Measurements from ENCODE around the gene PIK3CA. TPM values are rescaled to one million over a fixed set of nuclear protein-coding genes. Genes with fewer than 3 reads are reported as not detected.
A peak's percentile ranks its signal among the peaks of the same experiment; 100 is the strongest.

Gene PIK3CA
- total and polyA plus RNA-seq, 8 donors, result 25.3 to 39.8 (median 32.2) TPM

DNA sequence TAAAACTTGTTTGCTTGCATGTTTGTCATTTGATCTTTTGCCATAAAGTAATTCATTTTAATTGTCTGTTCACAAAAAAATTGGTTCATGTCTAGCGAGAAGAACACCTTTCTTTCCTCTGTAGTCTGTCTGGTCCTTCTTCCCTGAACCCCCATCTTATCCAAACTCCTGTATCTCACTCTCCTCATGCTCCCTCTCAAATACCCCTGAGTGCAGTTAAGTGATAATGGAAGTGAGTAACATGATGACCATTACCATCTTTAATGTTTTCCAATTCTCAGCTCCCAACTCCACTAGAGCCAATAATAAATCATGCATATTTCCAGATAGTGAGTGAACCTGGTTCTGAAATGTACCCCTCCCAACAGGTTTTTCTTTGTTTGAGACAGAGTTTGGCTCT lies 116.9 kb downstream of the PIK3CA start:
- intact Hi-C loops (cut with DNase I), result no loop called here
- ATAC-seq (no peak), DNase-seq (no peak)
- Histone ChIP-seq H3K9me3 (peaks cover 0 to 9% of the 10 kb centered on the region in 2 donors), H3K27me3 (no peaks in the 10 kb centered on the region), H3K4me3 (no peak overlapping the region), H3K36me3 (no peaks in the 10 kb centered on the region), H3K4me1 (peaks cover 0 to 11% of the 10 kb centered on the region in 2 donors), H3K27ac (no peak overlapping the region)
- TF ChIP-seq, protein P1, sequence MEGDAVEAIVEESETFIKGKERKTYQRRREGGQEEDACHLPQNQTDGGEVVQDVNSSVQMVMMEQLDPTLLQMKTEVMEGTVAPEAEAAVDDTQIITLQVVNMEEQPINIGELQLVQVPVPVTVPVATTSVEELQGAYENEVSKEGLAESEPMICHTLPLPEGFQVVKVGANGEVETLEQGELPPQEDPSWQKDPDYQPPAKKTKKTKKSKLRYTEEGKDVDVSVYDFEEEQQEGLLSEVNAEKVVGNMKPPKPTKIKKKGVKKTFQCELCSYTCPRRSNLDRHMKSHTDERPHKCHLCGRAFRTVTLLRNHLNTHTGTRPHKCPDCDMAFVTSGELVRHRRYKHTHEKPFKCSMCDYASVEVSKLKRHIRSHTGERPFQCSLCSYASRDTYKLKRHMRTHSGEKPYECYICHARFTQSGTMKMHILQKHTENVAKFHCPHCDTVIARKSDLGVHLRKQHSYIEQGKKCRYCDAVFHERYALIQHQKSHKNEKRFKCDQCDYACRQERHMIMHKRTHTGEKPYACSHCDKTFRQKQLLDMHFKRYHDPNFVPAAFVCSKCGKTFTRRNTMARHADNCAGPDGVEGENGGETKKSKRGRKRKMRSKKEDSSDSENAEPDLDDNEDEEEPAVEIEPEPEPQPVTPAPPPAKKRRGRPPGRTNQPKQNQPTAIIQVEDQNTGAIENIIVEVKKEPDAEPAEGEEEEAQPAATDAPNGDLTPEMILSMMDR (IDR thresholded peaks at IDR 0.05), result no peak

DNA sequence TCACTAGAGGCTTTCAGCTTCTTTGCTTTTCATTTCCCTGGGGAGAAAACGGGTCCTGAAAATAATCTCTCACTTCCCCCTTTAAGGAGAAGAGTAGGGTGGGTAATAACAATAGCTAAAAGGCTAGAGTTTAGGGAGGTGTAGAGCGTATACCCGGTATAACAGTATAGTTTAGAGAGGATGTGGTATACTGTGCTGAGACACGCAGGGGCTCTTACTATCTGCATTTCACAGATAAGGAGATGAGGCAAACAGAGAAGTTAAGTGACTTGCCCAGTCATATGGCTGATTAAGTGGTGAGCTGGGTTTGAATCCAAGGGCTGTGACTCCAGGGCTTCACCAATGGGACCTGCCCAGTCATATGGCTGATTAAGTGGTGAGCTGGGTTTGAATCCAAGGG lies 117.7 kb downstream of the PIK3CA start:
- intact Hi-C loops (cut with DNase I), result no loop called here
- DNase-seq (no peak), ATAC-seq (no peak)
- H3K27me3 ChIP-seq, result no peaks in the 10 kb centered on the region
- peaks cover 0 to 5% of the 10 kb centered on the region in 2 donors for H3K9me3 ChIP-seq
- no peak overlapping the region for H3K27ac ChIP-seq
- H3K36me3 ChIP-seq, result no peaks in the 10 kb centered on the region
- TF ChIP-seq, protein P1 (IDR thresholded peaks at IDR 0.05), result no peak
- H3K4me3 ChIP-seq, result no peak overlapping the region
- H3K4me1 ChIP-seq, result peaks cover 0 to 8% of the 10 kb centered on the region in 2 donors

DNA sequence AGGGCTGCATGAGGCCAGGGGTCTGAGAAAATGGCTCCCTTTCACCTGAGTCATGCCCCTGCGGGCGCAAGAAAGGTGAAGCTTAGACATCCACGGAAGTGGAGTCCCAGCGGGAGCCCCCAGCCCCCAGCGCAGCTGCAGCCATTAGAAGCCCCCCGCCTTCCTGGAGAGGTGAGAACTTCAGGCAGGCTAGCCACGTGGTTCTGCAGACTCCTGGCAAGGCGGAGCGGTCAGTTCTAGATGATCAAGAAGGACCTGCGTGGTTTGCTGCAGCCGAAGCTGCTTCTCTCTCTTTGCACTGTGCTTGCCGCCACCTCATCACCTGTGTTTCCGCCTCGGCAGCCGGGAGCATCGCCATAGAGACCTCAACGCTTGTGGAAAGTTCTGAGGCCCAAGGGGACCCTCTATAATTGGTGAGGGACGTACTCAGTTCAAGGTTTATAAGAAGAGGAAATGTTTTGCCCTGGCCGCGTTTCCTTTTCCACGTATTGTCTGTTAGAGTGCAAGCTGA lies 118.6 kb downstream of the PIK3CA start:
- DNase-seq (peak in 1 of 4 donors; percentile 57), ATAC-seq (no peak)
- TF ChIP-seq, protein P1 (IDR thresholded peaks at IDR 0.05), result no peak
- intact Hi-C loops (cut with DNase I), result no loop called here
- Histone ChIP-seq H3K27ac (no peak overlapping the region), H3K27me3 (no peaks in the 10 kb centered on the region), H3K4me3 (no peak overlapping the region), H3K9me3 (peaks cover 0 to 5% of the 10 kb centered on the region in 2 donors), H3K4me1 (peaks cover 0 to 2% of the 10 kb centered on the region in 2 donors), H3K36me3 (no peaks in the 10 kb centered on the region)

DNA sequence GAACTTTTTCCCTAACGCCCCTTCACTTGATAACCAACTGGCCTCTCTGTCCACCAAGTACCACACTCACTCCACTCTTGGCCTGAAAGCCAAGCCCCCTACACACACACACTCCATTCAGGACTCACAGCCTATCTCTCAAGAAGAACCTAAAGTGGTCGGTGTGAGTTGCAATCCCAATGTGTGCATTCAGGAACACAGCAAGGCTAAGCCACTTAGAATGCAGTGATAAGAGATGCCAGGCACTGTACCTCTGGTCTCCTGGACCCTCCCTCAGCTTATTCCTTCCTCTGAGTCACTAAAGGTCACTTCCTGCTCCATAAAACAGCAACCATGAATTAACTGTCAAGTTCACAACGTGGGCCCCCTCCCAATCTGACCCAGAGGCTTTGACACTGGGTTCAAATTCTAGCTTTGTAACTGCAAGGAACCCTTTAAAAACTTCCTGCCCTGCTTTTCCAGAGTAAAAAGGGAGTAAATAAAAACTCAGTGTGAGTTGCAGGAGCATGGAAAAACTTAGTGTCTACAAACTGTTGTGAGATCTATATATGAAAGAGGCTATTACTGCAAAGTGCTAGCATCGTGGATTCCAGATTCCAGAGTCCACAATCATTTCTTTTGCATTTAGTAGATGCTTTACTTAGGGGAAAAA lies 120.4 kb downstream of the PIK3CA start:
- no peak for ATAC-seq
- no peak overlapping the region for H3K4me3 ChIP-seq
- no peaks in the 10 kb centered on the region for H3K36me3 ChIP-seq
- TF ChIP-seq, protein P1 (IDR thresholded peaks at IDR 0.05), result no peak
- H3K27ac ChIP-seq, result no peak overlapping the region
- H3K27me3 ChIP-seq, result no peaks in the 10 kb centered on the region
- no peaks in the 10 kb centered on the region for H3K9me3 ChIP-seq
- intact Hi-C loops (cut with DNase I), result no loop called here
- DNase-seq, result no peak
- H3K4me1 ChIP-seq, result no peaks in the 10 kb centered on the region

DNA sequence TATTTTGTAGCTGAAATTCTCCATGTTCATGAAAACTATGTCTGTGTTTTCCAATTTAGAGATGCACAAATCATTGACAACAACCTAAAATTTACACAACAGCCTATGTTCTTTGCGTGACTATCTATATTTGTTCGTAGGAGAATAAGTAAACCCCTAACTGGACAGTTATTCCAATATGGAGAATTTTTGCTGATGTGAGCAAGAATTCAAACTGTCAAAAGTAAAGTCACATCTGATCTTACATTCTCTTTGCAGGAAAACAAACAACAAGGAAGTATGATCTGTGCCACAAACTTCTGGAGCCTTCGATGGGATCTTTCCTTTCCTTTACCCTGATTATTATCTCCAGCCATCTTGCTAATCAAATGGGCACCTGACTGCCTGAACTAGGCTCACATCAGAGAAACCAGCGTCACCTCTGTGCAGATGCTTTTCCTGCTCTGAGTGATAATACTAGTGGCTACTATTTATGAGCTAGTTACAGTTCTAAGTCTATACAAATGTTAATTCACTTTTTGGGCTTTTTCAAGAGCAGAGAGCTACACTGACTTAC lies 121.1 kb downstream of the PIK3CA start:
- Histone ChIP-seq H3K4me1 (no peaks in the 10 kb centered on the region), H3K4me3 (no peak overlapping the region), H3K9me3 (no peaks in the 10 kb centered on the region), H3K27me3 (no peaks in the 10 kb centered on the region), H3K36me3 (no peaks in the 10 kb centered on the region), H3K27ac (no peak overlapping the region)
- TF ChIP-seq, protein P1 (IDR thresholded peaks at IDR 0.05), result no peak
- ATAC-seq (no peak), DNase-seq (no peak)
- intact Hi-C loops (cut with DNase I), result no loop called here
